Raji (cell line): ENCODE data around the gene MRPL10.

ENCODE experiments used
- POLR2A ChIP-seq: IDR thresholded peaks from 2 replicates; pipeline ENCODE4 v1.6.1; 2011; ENCODE audit warnings: low read depth, low read length, control low read depth; ENCODE audit not compliant: insufficient read depth

MRPL10 gene

GRCh38 chr17:47802341-47803022 lies 28.9 kb downstream of the MRPL10 start:
- TF ChIP-seq POLR2A: no peak

- no peak for TF ChIP-seq POLR2A
Measured at GRCh38 chr17:47801906-47802305, 29.4 kb downstream of the MRPL10 start.

GRCh38 chr17:47801176-47801765 lies 30.1 kb downstream of the MRPL10 start:
- no peak for TF ChIP-seq POLR2A

GRCh38 chr17:47800686-47801085 lies 30.7 kb downstream of the MRPL10 start:
- no peak for TF ChIP-seq POLR2A

GRCh38 chr17:47797797-47798196 lies 33.5 kb downstream of the MRPL10 start:
- no peak for TF ChIP-seq POLR2A

GRCh38 chr17:47792979-47793378 lies 38.4 kb downstream of the MRPL10 start:
- no peak for TF ChIP-seq POLR2A

- TF ChIP-seq POLR2A: no peak
Measured at GRCh38 chr17:47792457-47792856, 38.9 kb downstream of the MRPL10 start.

- no peak for TF ChIP-seq POLR2A
Measured at GRCh38 chr17:47791025-47791424, 40.3 kb downstream of the MRPL10 start.

GRCh38 chr17:47789611-47790561 lies 41.5 kb downstream of the MRPL10 start:
- no peak for TF ChIP-seq POLR2A

GRCh38 chr17:47785538-47786123 lies 45.7 kb downstream of the MRPL10 start:
- TF ChIP-seq POLR2A: no peak

- no peak for TF ChIP-seq POLR2A
Measured at GRCh38 chr17:47781397-47781796, 49.9 kb downstream of the MRPL10 start.

GRCh38 chr17:47778184-47778635 lies 53.1 kb downstream of the MRPL10 start:
- no peak for TF ChIP-seq POLR2A

- TF ChIP-seq POLR2A: no peak
Measured at GRCh38 chr17:47776330-47777197, 54.8 kb downstream of the MRPL10 start.

GRCh38 chr17:47774987-47775580 lies 56.3 kb downstream of the MRPL10 start:
- TF ChIP-seq POLR2A: no peak
